Measurements from ENCODE around the gene GPC5.

DNA sequence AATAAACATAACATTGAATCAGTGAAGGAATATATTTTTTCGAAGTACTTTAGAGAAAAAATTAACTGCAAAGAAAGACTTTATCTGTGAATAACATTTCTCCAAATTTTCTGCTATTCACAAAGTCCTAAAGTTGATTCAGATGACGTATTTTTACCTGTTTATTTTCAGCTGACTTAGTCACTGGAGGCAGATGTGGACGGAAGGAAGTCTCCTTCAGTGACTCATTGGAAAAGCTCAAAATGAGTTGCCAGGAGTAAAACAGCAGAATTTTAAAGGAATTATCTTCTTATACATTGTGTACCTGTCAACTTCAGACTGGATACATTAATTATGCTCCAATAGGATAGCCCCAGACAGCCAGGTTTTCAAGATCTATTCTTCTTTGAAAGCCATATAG, 1148.8 kb downstream of the GPC5 start:
- TF ChIP-seq JUND (IDR thresholded peaks at IDR 0.05; ENCODE audit: borderline replicate concordance, low read depth, low read length) = no peak
- no peak for TF ChIP-seq JUND (tag; IDR thresholded peaks at IDR 0.05; ENCODE audit: borderline replicate concordance, low read depth, low read length)
- TF ChIP-seq ZNF79 (CRISPR knock-in tag; IDR thresholded peaks at IDR 0.05; ENCODE audit: low read depth) = no peak
- TF ChIP-seq, protein P1, sequence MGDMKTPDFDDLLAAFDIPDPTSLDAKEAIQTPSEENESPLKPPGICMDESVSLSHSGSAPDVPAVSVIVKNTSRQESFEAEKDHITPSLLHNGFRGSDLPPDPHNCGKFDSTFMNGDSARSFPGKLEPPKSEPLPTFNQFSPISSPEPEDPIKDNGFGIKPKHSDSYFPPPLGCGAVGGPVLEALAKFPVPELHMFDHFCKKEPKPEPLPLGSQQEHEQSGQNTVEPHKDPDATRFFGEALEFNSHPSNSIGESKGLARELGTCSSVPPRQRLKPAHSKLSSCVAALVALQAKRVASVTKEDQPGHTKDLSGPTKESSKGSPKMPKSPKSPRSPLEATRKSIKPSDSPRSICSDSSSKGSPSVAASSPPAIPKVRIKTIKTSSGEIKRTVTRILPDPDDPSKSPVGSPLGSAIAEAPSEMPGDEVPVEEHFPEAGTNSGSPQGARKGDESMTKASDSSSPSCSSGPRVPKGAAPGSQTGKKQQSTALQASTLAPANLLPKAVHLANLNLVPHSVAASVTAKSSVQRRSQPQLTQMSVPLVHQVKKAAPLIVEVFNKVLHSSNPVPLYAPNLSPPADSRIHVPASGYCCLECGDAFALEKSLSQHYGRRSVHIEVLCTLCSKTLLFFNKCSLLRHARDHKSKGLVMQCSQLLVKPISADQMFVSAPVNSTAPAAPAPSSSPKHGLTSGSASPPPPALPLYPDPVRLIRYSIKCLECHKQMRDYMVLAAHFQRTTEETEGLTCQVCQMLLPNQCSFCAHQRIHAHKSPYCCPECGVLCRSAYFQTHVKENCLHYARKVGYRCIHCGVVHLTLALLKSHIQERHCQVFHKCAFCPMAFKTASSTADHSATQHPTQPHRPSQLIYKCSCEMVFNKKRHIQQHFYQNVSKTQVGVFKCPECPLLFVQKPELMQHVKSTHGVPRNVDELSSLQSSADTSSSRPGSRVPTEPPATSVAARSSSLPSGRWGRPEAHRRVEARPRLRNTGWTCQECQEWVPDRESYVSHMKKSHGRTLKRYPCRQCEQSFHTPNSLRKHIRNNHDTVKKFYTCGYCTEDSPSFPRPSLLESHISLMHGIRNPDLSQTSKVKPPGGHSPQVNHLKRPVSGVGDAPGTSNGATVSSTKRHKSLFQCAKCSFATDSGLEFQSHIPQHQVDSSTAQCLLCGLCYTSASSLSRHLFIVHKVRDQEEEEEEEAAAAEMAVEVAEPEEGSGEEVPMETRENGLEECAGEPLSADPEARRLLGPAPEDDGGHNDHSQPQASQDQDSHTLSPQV (IDR thresholded peaks at IDR 0.05) = no peak
- TF ChIP-seq MAFG (tag; conservative IDR thresholded peaks at IDR 0.05) = no peak
- no peak for TF ChIP-seq ZNF707 (CRISPR knock-in tag; conservative IDR thresholded peaks at IDR 0.05)
- TF ChIP-seq, protein P2, sequence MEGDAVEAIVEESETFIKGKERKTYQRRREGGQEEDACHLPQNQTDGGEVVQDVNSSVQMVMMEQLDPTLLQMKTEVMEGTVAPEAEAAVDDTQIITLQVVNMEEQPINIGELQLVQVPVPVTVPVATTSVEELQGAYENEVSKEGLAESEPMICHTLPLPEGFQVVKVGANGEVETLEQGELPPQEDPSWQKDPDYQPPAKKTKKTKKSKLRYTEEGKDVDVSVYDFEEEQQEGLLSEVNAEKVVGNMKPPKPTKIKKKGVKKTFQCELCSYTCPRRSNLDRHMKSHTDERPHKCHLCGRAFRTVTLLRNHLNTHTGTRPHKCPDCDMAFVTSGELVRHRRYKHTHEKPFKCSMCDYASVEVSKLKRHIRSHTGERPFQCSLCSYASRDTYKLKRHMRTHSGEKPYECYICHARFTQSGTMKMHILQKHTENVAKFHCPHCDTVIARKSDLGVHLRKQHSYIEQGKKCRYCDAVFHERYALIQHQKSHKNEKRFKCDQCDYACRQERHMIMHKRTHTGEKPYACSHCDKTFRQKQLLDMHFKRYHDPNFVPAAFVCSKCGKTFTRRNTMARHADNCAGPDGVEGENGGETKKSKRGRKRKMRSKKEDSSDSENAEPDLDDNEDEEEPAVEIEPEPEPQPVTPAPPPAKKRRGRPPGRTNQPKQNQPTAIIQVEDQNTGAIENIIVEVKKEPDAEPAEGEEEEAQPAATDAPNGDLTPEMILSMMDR (IDR thresholded peaks at IDR 0.05 in 2 of 3, conservative IDR thresholded peaks at IDR 0.05 in 1 of 3; ENCODE audit: insufficient read depth in 2 of 3, low read depth in 1 of 3, low read length in 3 of 3) = no peak
- TF ChIP-seq ZNF778 (CRISPR knock-in tag; IDR thresholded peaks at IDR 0.05) = no peak
